NCI-H774 (cell line): ENCODE measurements around the gene SERGEF.

ENCODE experiments used
- DNase-seq: peaks from one replicate; lab custom pipeline; 2025; lab: John Stamatoyannopoulos, UW

The SERGEF gene

GRCh38 chr11:17952487-17952886, 60.4 kb downstream of the SERGEF start:
- DNase-seq = no peak

GRCh38 chr11:17951685-17952388, 61.0 kb downstream of the SERGEF start:
- DNase-seq = no peak

- no peak for DNase-seq
These were observed 62.2 kb downstream of the SERGEF start for GRCh38 chr11:17950644-17951043.

GRCh38 chr11:17948296-17948695, 64.6 kb downstream of the SERGEF start:
- DNase-seq = no peak

- no peak for DNase-seq
These were observed 73.3 kb downstream of the SERGEF start for GRCh38 chr11:17939542-17939941.

GRCh38 chr11:17936790-17937189, 76.1 kb downstream of the SERGEF start:
- DNase-seq = no peak

GRCh38 chr11:17934194-17934593, 78.7 kb downstream of the SERGEF start:
- DNase-seq = peak; percentile 66

GRCh38 chr11:17933708-17934107, 79.1 kb downstream of the SERGEF start:
- DNase-seq = peak; percentile 30

GRCh38 chr11:17932472-17932871, 80.4 kb downstream of the SERGEF start:
- DNase-seq = no peak

GRCh38 chr11:17931595-17931994, 81.3 kb downstream of the SERGEF start:
- no peak for DNase-seq

GRCh38 chr11:17930544-17931125, 82.2 kb downstream of the SERGEF start:
- no peak for DNase-seq

- no peak for DNase-seq
These were observed 83.7 kb downstream of the SERGEF start for GRCh38 chr11:17929171-17929570.

GRCh38 chr11:17927681-17928343, 85.0 kb downstream of the SERGEF start:
- DNase-seq = no peak

- DNase-seq = no peak
These were observed 85.8 kb downstream of the SERGEF start for GRCh38 chr11:17927041-17927440.

GRCh38 chr11:17924713-17925112, 88.1 kb downstream of the SERGEF start:
- DNase-seq = no peak

- DNase-seq = no peak
These were observed 89.6 kb downstream of the SERGEF start for GRCh38 chr11:17923217-17923616.

GRCh38 chr11:17922416-17922788, 90.4 kb downstream of the SERGEF start:
- no peak for DNase-seq

- no peak for DNase-seq
These were observed 91.0 kb downstream of the SERGEF start for GRCh38 chr11:17921659-17922415.

GRCh38 chr11:17918049-17918605, 94.7 kb downstream of the SERGEF start:
- no peak for DNase-seq

- DNase-seq = no peak
These were observed 95.3 kb downstream of the SERGEF start for GRCh38 chr11:17917556-17917955.

- DNase-seq = peak; percentile 46
These were observed 97.2 kb downstream of the SERGEF start for GRCh38 chr11:17915500-17916143.

- DNase-seq = no peak
These were observed 97.9 kb downstream of the SERGEF start for GRCh38 chr11:17914957-17915356.
